NCI-H1436 (cell line): ENCODE measurements around the gene BMP8B.
"Not testable (repeated sequence)": the region's sequence is repeated elsewhere in the genome, so short reads cannot be mapped to it uniquely, and the experiment has no call there.

ENCODE experiments used
- DNase-seq: peaks from one replicate; lab custom pipeline; 2025; lab: John Stamatoyannopoulos, UW

Gene BMP8B

GRCh38 chr1:39812913-39813312 lies 24.2 kb upstream of the BMP8B start:
- no peak for DNase-seq

- DNase-seq = no peak
Observed at GRCh38 chr1:39808784-39809517, 20.3 kb upstream of the BMP8B start.

GRCh38 chr1:39805385-39805784 lies 16.7 kb upstream of the BMP8B start:
- no peak for DNase-seq

GRCh38 chr1:39802496-39803260 lies 14.0 kb upstream of the BMP8B start:
- no peak for DNase-seq

GRCh38 chr1:39800471-39800835 lies 11.8 kb upstream of the BMP8B start:
- DNase-seq = no peak

GRCh38 chr1:39799770-39800470 lies 11.3 kb upstream of the BMP8B start:
- DNase-seq = no peak

GRCh38 chr1:39798859-39799769 lies 10.4 kb upstream of the BMP8B start:
- not testable (repeated sequence) for DNase-seq

GRCh38 chr1:39795651-39796050 lies 7.0 kb upstream of the BMP8B start:
- no peak for DNase-seq

GRCh38 chr1:39791838-39792237 lies 3.2 kb upstream of the BMP8B start:
- no peak for DNase-seq

GRCh38 chr1:39789571-39790110 lies 976 bp upstream of the BMP8B start:
- DNase-seq = no peak

GRCh38 chr1:39788426-39788757 lies 273 bp downstream of the BMP8B start:
- DNase-seq = no peak

GRCh38 chr1:39787964-39788363 lies 701 bp downstream of the BMP8B start:
- not testable (repeated sequence) for DNase-seq

GRCh38 chr1:39787468-39787867 lies 1.2 kb downstream of the BMP8B start:
- no peak for DNase-seq

- not testable (repeated sequence) for DNase-seq
Observed at GRCh38 chr1:39787108-39787375, 1.6 kb downstream of the BMP8B start.

- not testable (repeated sequence) for DNase-seq
Observed at GRCh38 chr1:39786303-39787107, 2.2 kb downstream of the BMP8B start.

- DNase-seq = not testable (repeated sequence)
Observed at GRCh38 chr1:39782685-39783084, 6.0 kb downstream of the BMP8B start.

GRCh38 chr1:39782103-39782502 lies 6.6 kb downstream of the BMP8B start:
- no peak for DNase-seq

GRCh38 chr1:39781349-39781715 lies 7.3 kb downstream of the BMP8B start:
- DNase-seq = no peak

GRCh38 chr1:39779821-39780220 lies 8.8 kb downstream of the BMP8B start:
- DNase-seq = no peak

- no peak for DNase-seq
Observed at GRCh38 chr1:39779137-39779536, 9.5 kb downstream of the BMP8B start.

- not testable (repeated sequence) for DNase-seq
Observed at GRCh38 chr1:39778463-39779099, 10.1 kb downstream of the BMP8B start.
